CD4-positive, alpha-beta T cell treated with Interleukin-21 for 1 hour (primary cell): ENCODE results near the gene DPH7.
"Not testable (repeated sequence)": the region's sequence is repeated elsewhere in the genome, so short reads cannot be mapped to it uniquely, and the experiment has no call there.

Experiments used
- DNase-seq: peaks from one replicate; pipeline ENCODE4 v3.0.0-alpha.2; 2020

DPH7 gene

DNA sequence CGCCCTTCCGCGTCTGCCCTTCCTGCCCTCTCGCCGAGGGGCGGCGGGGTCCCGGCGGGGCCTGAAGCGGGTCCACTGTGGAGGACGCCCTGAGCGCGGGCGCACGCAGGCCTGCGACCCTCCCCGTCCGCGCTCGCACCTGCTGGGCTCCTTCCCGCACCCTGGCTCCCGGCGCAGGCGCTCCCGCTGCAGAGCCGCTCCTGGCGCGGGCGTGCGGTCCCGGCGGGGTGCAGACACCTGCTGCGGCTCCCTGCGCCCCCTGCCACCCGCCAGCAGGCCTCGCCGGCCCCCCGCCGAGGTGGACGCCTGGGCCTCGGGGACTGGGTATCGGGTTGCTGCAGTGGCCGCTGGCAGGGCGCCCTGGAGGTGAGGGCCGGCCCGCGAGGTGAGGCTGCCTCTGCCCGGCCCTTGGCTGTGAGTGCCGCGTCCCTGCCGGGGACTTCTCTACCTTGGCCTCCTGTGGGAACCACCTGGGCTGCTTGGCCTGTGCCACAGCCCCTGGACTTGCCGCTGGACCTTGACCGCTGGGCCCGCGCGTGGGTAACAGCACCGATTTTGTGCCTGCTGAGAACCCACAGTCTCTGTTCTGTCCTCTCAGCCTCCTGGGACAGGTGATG, 27.4 kb upstream of the DPH7 start:
- DNase-seq: no peak

DNA sequence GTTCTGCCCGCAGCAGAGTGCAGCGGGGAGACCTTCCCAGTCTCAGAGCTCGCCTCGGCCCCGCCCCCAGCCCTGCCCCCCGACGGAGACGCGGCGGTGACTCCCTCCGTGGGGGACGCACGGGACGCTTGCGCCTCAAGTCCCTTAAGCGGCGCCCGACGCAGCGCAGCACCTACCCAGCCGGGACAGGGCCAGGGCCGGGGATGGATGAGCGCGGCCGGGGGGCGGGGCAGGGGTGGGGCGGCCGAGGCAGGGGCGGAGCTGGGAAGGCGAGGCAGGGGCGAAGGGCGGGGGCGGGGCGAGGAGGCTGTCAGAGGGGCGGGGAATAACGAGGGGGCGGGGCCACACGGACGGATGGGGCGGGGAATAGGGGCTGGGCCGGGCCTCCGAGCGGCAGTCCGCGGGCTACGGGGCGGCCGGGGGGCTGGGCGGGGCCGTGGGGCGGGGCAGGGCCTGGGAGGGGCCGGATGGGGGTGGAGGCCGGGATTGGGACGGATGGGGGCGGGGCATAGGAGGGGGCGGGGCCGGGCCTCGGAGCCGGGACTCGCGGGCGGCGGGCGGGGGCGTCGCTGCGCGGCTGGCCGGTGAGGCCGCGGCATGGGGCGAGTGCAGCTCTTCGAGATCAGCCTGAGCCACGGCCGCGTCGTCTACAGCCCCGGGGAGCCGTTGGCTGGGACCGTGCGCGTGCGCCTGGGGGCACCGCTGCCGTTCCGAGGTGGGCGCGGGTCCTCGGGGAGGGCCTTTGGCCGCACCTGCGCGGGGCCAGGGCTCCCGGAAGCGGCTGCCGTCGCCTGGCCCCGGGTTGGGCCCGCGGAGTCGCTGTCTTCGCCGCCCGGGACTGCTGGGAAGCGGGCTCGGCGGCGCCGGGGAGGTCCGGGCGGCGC, 26.6 kb upstream of the DPH7 start, which contains the start of gene ARRDC1:
Gene ARRDC1 (plus strand): TSS at position 566 of the 884 bp plus-strand sequence. CDS start 32 bp downstream, at position 598.
- DNase-seq: peak; percentile 94

DNA sequence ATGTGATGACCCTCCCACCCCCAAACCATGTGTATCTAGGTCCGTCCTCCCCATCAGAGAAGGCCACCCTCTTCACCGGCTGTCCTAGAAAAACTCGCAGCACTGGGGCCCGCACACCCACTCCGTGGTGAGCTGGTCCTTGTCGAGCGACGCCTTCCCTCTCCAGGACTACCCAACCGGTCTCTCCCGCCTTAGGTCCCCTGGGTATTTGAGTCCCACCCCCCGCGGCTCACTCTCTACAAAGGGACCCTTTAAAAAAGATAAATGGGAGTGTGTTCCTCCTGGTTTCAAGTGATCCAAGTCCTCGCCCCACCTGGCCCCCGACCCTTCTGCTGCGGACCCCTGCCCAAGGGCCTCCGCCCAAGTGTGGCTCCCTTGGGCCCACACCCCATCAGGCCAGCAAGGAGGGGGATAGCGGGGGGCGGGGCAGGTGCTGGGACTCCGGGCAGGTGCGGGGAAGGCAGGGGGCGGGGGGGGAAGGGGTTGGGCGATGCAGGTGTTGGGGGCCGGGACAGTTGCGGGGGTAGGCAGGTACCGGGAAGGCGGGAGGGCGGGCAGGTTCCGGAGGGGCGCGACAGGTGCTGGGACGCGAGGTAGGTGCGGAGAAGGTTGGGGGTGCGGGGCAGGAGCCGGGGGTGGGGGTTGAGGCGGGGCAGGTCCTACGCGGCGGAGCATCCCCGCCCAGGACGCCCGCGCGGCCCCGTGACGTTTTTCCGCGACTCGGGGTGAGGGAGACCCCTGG, 25.8 kb upstream of the DPH7 start:
- no peak for DNase-seq

DNA sequence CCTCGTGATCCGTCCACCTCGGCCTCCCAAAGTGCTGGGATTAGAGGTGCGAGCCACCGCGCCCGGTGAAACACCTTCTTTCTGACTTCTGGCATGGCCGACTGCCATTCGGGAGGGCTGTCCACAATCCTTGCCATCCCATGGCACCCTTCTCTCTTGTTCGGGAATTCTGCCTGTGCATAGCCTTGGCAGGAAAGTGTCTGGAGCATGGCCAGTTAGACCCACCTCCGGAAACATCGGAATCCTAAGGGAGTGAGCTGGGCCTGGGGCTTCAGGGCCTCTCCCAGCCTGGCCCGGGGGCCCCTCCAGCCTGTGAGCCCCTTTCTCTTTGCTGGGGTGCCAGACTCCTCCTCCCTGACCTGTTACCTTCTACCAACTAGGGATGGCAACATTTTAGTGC, 25.2 kb upstream of the DPH7 start:
- no peak for DNase-seq

DNA sequence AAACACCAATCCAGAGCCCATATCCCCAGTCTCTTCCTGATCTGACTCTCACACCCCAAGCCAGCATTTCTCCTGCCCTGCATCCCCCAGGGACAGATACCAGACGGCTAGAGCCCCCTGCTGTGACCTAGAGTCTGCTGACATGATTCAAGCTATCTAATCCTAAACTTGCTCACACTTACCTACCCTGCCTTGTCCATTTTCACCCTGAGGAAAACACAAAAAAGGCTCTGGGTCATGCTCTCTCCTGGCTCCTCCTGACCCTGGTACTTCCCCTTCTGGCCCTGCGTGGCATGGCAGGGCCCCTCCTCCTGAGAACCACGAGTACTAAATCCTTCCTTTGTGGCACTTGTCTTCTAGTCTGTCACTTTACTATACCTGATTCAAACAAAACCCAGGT, 23.9 kb upstream of the DPH7 start:
- no peak for DNase-seq

DNA sequence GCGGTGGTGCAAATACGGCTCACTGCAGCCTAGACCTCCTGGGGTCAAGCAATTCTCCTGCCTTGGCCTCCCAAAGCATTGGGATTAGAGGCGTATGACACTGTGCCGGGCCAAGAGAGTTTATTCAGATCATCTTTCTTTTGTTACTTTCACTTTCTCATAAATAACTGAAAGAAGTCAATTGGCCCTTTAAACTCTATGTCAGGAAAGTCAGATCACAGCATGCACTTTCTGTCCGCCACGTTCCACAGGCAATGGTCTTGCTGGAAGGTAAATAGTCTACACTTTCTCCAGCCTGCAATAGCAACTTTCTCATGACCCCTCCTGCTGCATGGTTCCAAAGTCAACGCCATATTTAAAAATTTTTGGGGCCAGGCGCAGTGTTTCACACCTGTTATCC, 20.2 kb upstream of the DPH7 start:
- no peak for DNase-seq

DNA sequence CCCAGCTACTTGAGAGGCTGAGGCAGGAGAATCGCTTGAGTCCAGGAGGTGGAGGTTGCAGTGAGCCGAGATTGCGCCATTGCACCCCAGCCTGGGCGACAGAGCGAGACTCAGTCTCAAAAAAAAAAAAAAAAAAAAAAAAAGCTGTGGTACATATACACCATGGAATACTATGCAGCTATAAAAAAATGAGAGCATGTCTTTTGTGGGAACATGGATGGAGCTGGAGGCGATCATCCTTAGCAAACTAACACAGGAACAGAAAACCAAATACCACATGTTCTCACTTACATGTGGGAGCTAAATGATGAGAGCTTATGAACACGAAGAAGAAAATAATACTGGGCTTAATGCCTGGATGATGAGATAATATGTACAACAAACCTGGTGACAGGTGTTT, 17.9 kb upstream of the DPH7 start:
- not testable (repeated sequence) for DNase-seq

DNA sequence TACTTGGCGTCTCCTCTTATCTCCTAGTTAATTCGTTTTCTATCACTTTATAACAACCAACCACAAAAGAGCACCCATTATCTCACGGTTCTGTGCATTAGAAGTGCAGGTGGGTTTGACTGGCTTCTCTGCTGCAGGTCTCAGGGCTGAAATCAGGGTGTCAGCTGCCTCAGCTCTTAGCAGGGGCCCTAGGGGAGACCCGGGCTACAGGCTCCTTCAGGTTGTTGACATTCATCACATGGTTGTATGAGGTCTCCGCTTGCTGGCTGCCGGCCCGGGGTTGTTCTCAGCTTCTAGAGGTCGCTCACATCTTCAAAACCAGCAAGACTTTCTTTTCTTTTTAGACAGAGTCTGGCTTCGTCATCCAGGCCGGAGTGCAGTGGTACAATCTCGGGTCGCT, 14.5 kb upstream of the DPH7 start:
- no peak for DNase-seq

DNA sequence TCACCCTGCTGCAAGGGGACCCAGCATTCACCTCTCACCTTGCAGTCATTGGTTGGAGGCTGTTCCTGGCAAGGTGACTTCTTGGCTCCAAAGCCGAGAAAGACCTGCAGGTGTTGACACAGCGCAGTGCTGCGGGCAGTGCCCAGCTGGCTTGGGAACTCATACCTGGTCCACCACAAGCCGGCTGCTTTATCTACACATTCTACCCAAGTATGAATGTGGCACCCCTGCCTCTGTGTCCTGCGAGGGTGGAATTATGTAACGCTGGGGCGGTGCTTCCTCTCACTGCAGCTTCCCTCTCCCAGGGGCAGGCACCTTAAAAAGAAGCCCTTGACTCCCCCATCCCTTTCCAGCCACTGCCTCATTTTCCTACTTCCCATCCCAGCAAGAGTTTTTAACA, 14.0 kb upstream of the DPH7 start:
- no peak for DNase-seq

DNA sequence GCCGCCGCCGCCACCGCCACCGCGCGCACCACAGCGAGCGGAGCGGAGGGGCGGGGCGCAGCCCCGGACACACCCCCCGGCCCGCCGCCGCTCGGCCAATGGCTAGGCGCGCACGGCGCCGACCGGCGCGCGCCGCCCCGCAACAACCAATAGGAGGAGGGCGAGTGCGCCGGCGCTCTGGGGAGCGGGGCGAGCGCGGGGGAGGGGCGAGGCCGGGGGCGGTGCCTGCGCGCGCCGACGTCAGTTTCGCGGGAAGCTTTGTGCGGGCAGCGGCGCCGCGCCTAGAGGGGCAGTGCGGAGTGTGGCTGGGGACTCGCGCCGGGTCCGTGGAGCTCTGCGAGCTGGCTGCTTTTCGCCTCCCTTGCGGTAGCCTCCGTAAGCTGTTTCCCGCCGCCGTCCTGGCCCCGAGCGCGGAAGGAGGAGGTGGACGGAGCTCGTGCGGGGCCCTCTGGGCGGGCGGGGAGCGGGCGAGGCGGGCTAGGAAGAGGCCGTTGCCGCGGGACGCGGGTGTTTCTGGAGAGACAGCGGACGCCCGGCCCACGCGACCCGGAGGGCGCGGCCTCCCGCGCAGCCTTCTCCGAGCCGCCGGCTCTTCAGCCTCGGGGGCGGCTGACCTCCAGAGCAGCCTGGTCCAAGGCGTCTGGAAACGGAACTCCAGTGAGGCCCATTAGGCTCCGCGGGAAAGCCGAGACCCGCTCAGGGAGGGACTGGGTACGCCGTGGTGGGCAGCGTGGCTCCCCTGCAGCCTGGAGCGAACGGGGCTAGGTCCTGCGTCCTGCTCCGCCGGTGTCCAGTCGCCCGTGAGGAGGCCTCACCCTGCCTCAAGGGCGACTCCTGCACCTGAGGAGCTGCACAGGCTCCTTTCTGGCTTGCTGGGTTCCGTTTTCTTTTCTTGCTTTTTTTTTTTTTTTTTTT, 12.0 kb upstream of the DPH7 start, which contains the start of gene ZMYND19:
Gene ZMYND19 (minus strand): TSS at position 44 of the 915 bp plus-strand sequence. CDS start 249 bp downstream, outside the sequence.
- peak; percentile 91 for DNase-seq

DNA sequence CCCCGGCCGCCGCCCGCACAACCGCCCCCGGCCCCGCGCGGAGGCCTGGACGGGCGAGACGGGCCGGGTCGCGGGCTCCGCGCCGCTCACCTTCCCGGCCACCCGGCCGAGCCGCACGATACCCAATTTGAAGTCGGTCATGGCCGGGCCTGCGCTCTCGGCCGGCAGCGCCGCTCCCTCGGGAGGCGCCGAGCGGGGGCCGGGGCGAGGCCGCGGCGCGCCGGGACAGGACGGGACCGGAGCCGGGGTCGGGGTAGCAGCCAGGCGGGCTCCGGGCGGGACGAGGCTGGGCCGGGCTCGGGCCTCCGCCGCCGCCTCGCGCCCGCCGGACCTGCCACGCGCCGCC, 11.4 kb upstream of the DPH7 start:
- DNase-seq: no peak

DNA sequence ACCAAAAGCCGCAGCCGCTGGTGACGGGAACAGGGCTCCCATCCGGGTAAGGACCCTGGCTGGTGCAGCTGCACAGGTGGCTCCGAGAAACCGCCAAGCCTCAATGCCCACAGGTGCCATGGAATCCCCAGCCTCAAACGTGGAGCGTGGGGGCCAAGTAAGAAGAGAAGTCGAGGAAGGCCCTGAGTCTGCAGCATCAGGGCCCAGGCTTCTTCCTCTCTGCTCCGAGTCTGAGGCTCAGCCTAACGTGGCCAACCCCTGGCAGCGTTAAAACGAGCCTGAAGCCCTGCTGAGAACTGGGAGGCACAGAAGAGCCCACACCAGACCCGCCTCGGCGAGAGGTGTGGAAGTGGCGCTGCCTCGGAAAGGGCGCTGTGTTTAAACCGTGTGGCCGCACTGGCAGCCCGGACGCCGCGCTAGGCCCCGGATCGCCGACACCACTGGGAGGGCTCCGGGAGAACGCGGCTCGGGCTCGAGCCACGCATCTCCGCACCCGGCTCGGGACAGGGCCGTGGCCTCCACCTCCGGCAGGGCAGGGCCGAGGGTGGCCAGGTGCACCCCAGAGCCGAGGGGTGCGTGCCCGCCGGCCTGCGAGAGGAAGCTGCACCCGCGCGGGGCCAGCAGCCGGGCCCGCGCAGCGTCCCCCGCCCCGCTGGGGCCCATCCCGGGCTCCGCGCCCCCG, 10.9 kb upstream of the DPH7 start:
- no peak for DNase-seq

DNA sequence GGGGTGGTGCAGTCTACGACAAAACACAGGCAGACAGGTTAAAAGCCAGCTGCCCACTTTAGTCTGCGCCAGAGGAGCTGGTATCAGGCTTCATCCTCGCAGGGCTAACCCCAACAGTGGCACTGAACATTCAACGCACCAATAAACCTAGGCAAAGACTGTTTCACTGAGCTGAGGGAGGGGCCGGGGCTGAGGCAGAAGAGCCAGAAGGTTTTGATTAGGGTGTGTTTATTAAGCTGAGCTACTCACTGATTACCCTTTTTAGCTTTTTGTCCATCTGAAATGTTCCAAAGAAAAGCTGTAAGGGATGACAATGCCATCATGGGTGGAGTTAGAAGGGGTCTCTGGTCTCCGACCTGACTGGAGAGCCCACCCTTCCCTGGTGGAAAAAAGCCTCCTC, 10.2 kb upstream of the DPH7 start:
- no peak for DNase-seq

DNA sequence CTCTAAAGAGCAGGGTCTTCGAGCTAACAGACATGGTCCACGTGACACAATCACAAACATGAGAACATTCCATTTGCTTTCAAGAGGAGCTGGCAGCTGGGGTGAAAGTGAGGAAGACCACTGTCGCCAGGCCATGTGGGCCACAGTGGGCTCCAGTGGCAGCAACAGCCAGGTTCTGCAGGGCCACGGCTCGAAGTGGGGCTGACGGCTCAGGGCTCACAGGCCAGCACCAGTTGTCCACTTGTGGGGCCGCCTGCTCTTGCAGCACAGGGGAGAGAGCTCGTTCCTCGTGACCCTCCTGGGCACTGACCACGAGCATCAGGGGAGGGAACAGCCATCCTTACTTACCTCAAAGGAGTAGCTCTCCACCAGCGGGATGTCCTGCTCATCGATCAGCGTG, 9.6 kb upstream of the DPH7 start:
- DNase-seq: no peak

DNA sequence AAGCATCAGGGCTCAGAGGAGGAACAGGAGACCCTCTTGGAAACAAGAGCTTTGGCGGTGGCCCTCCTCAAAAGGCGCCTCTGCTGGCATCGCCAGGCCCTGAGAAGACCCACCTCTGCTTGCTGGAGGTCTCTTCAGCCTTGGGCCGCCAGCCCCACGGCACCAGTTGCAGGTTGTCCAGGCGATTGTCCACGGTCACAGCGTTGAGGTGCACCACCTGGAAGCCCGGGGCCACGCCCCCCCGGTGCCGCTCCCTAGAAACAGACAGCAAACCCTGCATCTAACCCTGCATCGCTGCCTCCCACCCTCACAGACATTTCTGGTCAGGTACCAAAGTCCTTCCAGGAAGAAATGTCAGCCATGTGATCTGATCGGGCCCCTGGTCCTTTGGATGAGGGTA, 8.1 kb upstream of the DPH7 start:
- DNase-seq: no peak

DNA sequence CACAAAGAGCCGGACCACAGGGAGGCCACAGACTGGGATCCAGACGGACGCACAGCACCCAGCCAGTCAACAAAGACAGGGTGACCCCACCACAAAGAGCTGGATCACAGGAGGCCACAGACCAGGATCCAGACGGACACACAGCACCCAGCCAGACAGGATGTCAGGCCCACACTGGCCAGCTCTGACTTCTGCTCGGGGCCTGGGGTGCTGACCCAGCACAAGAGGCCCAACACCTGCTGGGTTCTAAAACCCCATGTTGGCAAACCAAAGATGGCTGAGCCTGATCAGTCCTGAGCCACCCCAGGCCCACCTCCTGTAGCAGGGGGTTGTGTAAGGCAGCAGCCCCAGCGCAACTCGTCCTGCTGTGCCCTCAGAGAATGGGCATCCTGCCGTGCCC, 5.2 kb upstream of the DPH7 start:
- DNase-seq: no peak

DNA sequence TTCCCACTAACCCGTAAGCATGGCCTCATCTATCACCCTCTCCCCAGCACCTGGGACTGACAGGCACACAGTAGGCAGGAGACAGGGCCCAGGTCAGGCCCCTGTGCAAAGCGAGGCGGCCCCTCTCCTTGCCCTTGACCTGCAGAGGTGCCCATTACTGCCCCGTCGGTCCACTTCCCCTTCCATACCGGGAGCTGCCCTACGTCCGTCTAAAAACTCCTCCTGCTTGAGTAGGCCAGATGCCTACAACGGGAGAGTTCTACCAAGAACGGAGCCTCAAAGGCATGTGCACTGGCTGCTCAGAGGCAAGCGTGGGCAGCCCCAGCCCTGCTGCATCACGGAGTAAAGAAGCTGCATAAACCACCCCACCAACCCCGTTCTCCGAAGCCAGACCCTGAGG, 4.6 kb upstream of the DPH7 start:
- DNase-seq: no peak

DNA sequence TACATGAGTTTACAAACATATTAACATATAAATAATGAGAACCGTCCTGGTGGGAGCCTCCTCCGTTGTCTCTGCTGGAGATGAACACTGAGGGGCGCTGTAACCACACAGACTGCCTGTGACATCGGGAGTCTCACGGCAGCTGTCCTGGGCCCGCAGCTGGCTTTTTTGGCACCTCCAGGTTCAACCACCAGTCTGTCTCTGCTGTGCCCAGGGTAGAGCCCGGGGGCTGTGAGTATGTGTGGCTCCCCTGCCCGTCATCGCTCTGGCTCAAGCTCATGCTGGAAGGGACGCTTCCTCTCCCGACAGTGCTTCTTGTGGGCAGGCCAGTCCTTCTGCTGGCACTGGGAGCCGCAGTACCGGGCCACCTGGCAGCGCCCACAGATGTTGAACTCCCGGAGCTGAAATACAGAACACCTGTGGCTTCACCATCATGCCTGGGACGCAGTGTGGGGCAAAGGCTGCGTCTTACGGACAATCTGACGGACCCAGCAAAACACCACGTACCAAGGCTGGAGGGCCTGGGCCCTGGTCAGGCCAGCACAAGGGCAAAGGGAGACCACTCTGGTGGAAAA, 3.6 kb upstream of the DPH7 start:
- DNase-seq: no peak

DNA sequence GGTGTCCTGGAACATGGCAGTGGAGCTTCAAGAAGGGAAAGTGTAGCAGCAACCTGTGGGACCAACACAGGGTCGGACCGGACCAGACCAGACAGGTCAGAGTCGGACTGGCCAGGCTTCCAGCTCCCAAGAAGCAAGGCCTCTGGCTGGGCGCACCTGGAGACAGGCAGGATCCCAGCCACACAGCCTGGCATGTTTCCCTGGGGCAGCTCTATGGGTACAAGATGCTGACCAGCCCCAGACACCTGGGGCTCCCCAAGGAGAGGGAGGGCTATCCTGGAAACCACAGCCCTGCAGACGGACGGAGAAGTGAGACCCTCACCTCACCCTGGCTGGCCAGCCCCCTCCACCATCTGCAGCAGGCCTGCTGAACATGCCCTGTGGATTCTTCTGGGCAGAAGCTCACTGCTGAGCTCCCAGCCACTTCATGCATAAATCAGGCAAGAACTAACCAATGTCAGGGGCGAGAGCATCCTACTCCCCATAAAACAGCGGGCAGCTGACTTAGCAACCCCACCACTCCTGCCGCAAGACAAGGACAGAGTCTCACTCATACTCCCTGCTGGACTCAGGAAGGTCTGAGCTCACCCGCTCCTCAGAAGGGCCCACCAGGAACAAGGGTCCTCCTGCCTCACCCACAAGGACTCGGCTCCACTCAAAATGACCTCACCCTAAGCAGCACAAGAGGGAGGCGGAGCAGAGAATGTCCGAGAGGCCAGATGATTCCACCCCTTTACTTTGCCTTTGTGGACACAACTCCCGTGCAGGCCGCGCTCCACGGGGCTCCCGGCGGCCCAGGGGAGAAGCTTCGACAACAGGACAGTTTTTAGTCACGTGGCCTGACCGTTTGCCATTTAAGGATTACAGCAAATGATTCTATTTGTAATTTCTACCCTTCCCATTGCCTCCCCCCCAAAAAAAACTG, 2.9 kb upstream of the DPH7 start:
- DNase-seq: no peak

DNA sequence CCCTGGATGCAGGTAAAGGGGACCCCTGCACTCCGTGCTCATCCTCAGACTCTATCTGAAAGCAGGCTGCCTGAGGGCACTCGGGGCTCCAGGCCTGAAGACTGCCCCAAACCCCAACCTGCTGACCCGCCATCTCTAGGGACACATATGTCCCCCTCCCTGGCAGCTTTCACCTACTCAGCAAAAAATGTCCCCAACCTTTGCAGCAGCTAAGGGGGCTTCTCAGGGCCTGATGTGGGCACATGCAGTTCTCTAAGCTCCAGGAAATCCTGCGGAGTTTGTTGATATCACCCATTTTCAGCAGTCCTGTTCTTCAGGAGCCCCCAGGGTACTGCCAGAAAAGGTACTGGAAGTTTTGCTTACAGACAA, 2.2 kb upstream of the DPH7 start:
- DNase-seq: no peak
